Spleen (tissue), 11 donors: ENCODE measurements around the gene HSF4. TPM values are rescaled to one million over a fixed set of nuclear protein-coding genes. Genes with fewer than 3 reads are reported as not detected.

Experiments
- DNase-seq: peaks from one replicate; pipeline ENCODE4 v3.0.0-alpha.2; 2020
- H3K27ac ChIP-seq, 8 donors: fragments of 200-600 bp; sonication (generic) in 7 of 8; 1 replicate in 4 of 8; 2 replicates in 4 of 8; pipeline versions ENCODE4 v1.5.0 to v1.8.0; 2016 to 2021; ENCODE audit warnings: inconsistent platforms in 4 of 8, mild to moderate bottlenecking in 4 of 8, moderate library complexity in 1 of 8
- H3K27me3 ChIP-seq, 7 donors: fragments of 200-600 bp; sonication (generic) in 6 of 7; replicated peaks in 1 of 7; 1 replicate in 4 of 7; 2 replicates in 3 of 7; pipeline versions ENCODE4 v1.5.0 to v1.8.0; 2016 to 2021; ENCODE audit warnings: inconsistent platforms in 3 of 7, mild to moderate bottlenecking in 1 of 7
- H3K36me3 ChIP-seq, 6 donors: fragments of 200-600 bp; sonication (generic) in 5 of 6; 1 replicate in 4 of 6; 2 replicates in 2 of 6; pipeline versions ENCODE4 v1.5.0 to v1.8.0; 2016 to 2021; ENCODE audit warnings: inconsistent platforms in 2 of 6
- H3K4me1 ChIP-seq, 6 donors: fragments of 200-600 bp; sonication (generic) in 5 of 6; 1 replicate in 3 of 6; 2 replicates in 3 of 6; pipeline versions ENCODE4 v1.5.0 to v1.8.0; 2016 to 2021; ENCODE audit warnings: inconsistent platforms in 3 of 6
- H3K4me3 ChIP-seq, 8 donors: fragments of 200-600 bp; sonication (generic) in 7 of 8; 1 replicate in 4 of 8; 2 replicates in 4 of 8; pipeline versions ENCODE4 v1.5.0 to v1.8.0; 2016 to 2021; ENCODE audit warnings: inconsistent platforms in 4 of 8, mild to moderate bottlenecking in 4 of 8, moderate library complexity in 2 of 8
- H3K9me3 ChIP-seq, 8 donors: fragments of 200-600 bp; sonication (generic) in 7 of 8; 1 replicate in 4 of 8; 2 replicates in 4 of 8; pipeline versions ENCODE4 v1.5.0 to v1.8.0; 2016 to 2021; ENCODE audit warnings: inconsistent platforms in 4 of 8
- CTCF ChIP-seq, 11 experiments: fragments of 200-600 bp in 7 of 11; fragments of 450-650 bp in 4 of 11; sonication (generic) in 4 of 11; IDR thresholded peaks in 8 of 11; conservative IDR thresholded peaks in 3 of 11; 1 replicate in 7 of 11; 2 replicates in 4 of 11; pipeline versions ENCODE4 v1.4.0 to v1.8.0; 2016 to 2021; ENCODE audit warnings: antibody characterized with exemption in 11 of 11, inconsistent platforms in 4 of 11, mild to moderate bottlenecking in 1 of 11
- POLR2A ChIP-seq, 3 donors: fragments of 450-650 bp; IDR thresholded peaks; one replicate each; pipeline ENCODE4 v1.5.1; 2017; ENCODE audit warnings: antibody characterized with exemption in 3 of 3, mild to moderate bottlenecking in 1 of 3
- POLR2AphosphoS5 ChIP-seq, 3 donors: sonication (generic); formaldehyde crosslinking; IDR thresholded peaks; one replicate each; pipeline ENCODE4 v1.5.1; 2017; ENCODE audit warnings: antibody characterized with exemption in 3 of 3
- WGBS, 5 donors: extraction: QIAGEN DNeasy Blood & Tissue Kit in 3 of 5; methylation state at CpG; one replicate each; pipeline versions ENCODE4 v1.1.5 to v1.1.7; 2013 to 2018; 5-methylcytosine and 5-hydroxymethylcytosine counted together
- intact Hi-C: fragments of 100-400 bp; cut with DNase I; formaldehyde crosslinking; loops from one replicate; pipeline ENCODE4 v1.15.0; 2023; ENCODE audit warnings: low total_unique reads
- polyA plus RNA-seq, 3 donors: library from polyadenylated mRNA; stranded (reverse); fragments of 200-250 nt; gene quantifications; one replicate each; pipeline ENCODE4 v1.2.1, GENCODE V29; 2013
- total RNA-seq, 7 donors: library from RNA; depleted of rRNA in 3 of 7; stranded (reverse); fragments of >200 nt in 3 of 7; fragmentation: NEBNext Ultra II Directional in 4 of 7; extraction: Animal tissue kit (Norgen Biotek cat#: 25700) in 4 of 7; gene quantifications; one replicate each; pipeline versions ENCODE4 v1.1.0 to v1.2.1, GENCODE V29; 2016 to 2021
- donor health status: healthy with polysubstance abuse.
- donor health status: DM: no; HTN: no; CAD: no; lungs with moderate emphysema.
- donor health status: DM: no; HTN: no; CAD: no.
- donor health status: Bipolar disorder and iron deficiency.
- donor health status: healthy.
- donor health status: DM: no; HTN: no; CAD: no.
- donor health status: DM: yes; HTN: yes; CAD: no.

The HSF4 gene
- total and polyA plus RNA-seq, 10 donors, result 11.5 to 43.7 (median 20.3) TPM

GRCh38 chr16:67187175-67187890, 22.8 kb downstream of the HSF4 start:
- H3K27ac ChIP-seq, result peak overlapping the region in 2 of 8 donors; percentile 95 to 99
- no peaks in the 10 kb centered on the region for H3K9me3 ChIP-seq
- no peak for DNase-seq
- H3K4me1 ChIP-seq, result peaks cover 21 to 82% (median 55%) of the 10 kb centered on the region in 6 donors
- WGBS, 5 donors, result 85 to 90% (median 89%) methylated on average over 13 to 26 of the region's 26 CpGs
- H3K27me3 ChIP-seq, result peaks cover 0 to 32% (median 0%) of the 10 kb centered on the region in 7 donors
- intact Hi-C loops, result no loop called here
- H3K36me3 ChIP-seq, result peaks cover 0 to 12% (median 0%) of the 10 kb centered on the region in 6 donors
- TF ChIP-seq POLR2A (IDR thresholded peaks at IDR 0.05) (no peak), POLR2AphosphoS5 (IDR thresholded peaks at IDR 0.05) (no peak), CTCF (IDR thresholded peaks at IDR 0.05 in 8 of 11, conservative IDR thresholded peaks at IDR 0.05 in 3 of 11) (no peak)
- H3K4me3 ChIP-seq, result no peak overlapping the region

GRCh38 chr16:67188323-67188722, 23.8 kb downstream of the HSF4 start:
- no peak for DNase-seq
- Histone ChIP-seq H3K4me3 (peak overlapping the region in 5 of 8 donors; percentile 35 to 69 (median 46)), H3K27ac (peak overlapping the region in 2 of 8 donors; percentile 21 to 95), H3K27me3 (peaks cover 0 to 32% (median 0%) of the 10 kb centered on the region in 7 donors), H3K4me1 (peaks cover 31 to 82% (median 57%) of the 10 kb centered on the region in 6 donors), H3K36me3 (peaks cover 0 to 17% (median 0%) of the 10 kb centered on the region in 6 donors), H3K9me3 (no peaks in the 10 kb centered on the region)
- intact Hi-C loops, result no loop called here
- 47 to 82% (median 72%) methylated on average over 2 to 4 of the region's 4 CpGs for WGBS, 5 donors
- TF ChIP-seq POLR2A (IDR thresholded peaks at IDR 0.05), result no peak
- no peak for TF ChIP-seq POLR2AphosphoS5 (IDR thresholded peaks at IDR 0.05)
- TF ChIP-seq CTCF (IDR thresholded peaks at IDR 0.05 in 8 of 11, conservative IDR thresholded peaks at IDR 0.05 in 3 of 11), result no peak

GRCh38 chr16:67188798-67189197, 24.3 kb downstream of the HSF4 start:
- H3K36me3 ChIP-seq, result peaks cover 0 to 22% (median under 1%) of the 10 kb centered on the region in 6 donors
- DNase-seq, result no peak
- TF ChIP-seq POLR2A (IDR thresholded peaks at IDR 0.05), result no peak
- no peak for TF ChIP-seq POLR2AphosphoS5 (IDR thresholded peaks at IDR 0.05)
- TF ChIP-seq CTCF (IDR thresholded peaks at IDR 0.05 in 8 of 11, conservative IDR thresholded peaks at IDR 0.05 in 3 of 11), result no peak

GRCh38 chr16:67190041-67190440, 25.5 kb downstream of the HSF4 start, which contains the start of gene EXOC3L1:
TSS of gene EXOC3L1 (minus strand) at chr16:67190136. CDS start at chr16:67189676, 460 bp downstream.
- peaks cover 0 to 34% (median 12%) of the 10 kb centered on the region in 6 donors for H3K36me3 ChIP-seq
- H3K4me3 ChIP-seq, result peak within 1 kb of the TSS in 7 of 8 donors; percentile 29 to 69 (median 43)
- TF ChIP-seq POLR2A (IDR thresholded peaks at IDR 0.05) (no peak), POLR2AphosphoS5 (IDR thresholded peaks at IDR 0.05) (peak in 2 of 3 donors; percentile 45 to 63)
- 30 to 61% (median 46%) methylated on average over 6 of the region's 6 CpGs for WGBS, 5 donors
- H3K27me3 ChIP-seq, result peaks cover 0 to 25% (median 0%) of the 10 kb centered on the region in 7 donors
- intact Hi-C loops, result no loop called here
- H3K4me1 ChIP-seq, result peaks cover 31 to 87% (median 59%) of the 10 kb centered on the region in 6 donors
- no peaks in the 10 kb centered on the region for H3K9me3 ChIP-seq
- H3K27ac ChIP-seq, result peak within 1 kb of the TSS in 7 of 8 donors; percentile 11 to 95 (median 74)
- no peak for DNase-seq

More at GRCh38 chr16:67188798-67189197, 24.3 kb downstream of the HSF4 start:
- 78 to 97% (median 87%) methylated on average over 6 to 15 of the region's 15 CpGs for WGBS, 5 donors
- H3K27me3 ChIP-seq, result peaks cover 0 to 32% (median 0%) of the 10 kb centered on the region in 7 donors
- no peaks in the 10 kb centered on the region for H3K9me3 ChIP-seq
- intact Hi-C loops, result no loop called here
- H3K27ac ChIP-seq, result peak overlapping the region in 4 of 8 donors; percentile 21 to 95 (median 70)
- peak overlapping the region in 6 of 8 donors; percentile 13 to 69 (median 44) for H3K4me3 ChIP-seq
- peaks cover 35 to 85% (median 61%) of the 10 kb centered on the region in 6 donors for H3K4me1 ChIP-seq
